ENCODE data around the gene ODF2L.

DNA sequence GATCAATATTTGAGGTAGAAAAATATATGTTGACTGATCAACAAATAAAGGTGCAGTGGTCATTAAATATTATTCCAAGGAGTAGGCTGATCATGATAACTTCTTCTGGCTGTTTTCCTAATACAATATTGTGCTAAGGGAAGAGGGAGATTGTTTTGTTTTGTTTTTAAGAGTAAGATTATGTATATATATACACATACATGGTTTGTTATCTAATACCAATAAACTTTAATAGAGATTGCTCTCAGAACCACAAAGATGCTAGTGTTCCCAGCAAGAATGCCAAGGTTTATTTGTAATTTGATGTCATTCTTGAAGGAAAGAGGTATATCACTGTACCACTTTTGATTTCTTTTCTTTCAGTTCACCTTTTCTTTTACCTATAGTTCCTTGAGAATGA, 37.9 kb upstream of the ODF2L start:
- no peak for TF ChIP-seq POLR2A (IDR thresholded peaks at IDR 0.05)
- TF ChIP-seq, protein P1, sequence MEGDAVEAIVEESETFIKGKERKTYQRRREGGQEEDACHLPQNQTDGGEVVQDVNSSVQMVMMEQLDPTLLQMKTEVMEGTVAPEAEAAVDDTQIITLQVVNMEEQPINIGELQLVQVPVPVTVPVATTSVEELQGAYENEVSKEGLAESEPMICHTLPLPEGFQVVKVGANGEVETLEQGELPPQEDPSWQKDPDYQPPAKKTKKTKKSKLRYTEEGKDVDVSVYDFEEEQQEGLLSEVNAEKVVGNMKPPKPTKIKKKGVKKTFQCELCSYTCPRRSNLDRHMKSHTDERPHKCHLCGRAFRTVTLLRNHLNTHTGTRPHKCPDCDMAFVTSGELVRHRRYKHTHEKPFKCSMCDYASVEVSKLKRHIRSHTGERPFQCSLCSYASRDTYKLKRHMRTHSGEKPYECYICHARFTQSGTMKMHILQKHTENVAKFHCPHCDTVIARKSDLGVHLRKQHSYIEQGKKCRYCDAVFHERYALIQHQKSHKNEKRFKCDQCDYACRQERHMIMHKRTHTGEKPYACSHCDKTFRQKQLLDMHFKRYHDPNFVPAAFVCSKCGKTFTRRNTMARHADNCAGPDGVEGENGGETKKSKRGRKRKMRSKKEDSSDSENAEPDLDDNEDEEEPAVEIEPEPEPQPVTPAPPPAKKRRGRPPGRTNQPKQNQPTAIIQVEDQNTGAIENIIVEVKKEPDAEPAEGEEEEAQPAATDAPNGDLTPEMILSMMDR (IDR thresholded peaks at IDR 0.05 in 4 of 5, conservative IDR thresholded peaks at IDR 0.05 in 1 of 5) = no peak
